ENCODE results near the gene MAP4K4. TPM values are rescaled to one million over a fixed set of nuclear protein-coding genes. Genes with fewer than 3 reads are reported as not detected.

The MAP4K4 gene
- 165 and 168 TPM in 2 replicates for total RNA-seq

DNA sequence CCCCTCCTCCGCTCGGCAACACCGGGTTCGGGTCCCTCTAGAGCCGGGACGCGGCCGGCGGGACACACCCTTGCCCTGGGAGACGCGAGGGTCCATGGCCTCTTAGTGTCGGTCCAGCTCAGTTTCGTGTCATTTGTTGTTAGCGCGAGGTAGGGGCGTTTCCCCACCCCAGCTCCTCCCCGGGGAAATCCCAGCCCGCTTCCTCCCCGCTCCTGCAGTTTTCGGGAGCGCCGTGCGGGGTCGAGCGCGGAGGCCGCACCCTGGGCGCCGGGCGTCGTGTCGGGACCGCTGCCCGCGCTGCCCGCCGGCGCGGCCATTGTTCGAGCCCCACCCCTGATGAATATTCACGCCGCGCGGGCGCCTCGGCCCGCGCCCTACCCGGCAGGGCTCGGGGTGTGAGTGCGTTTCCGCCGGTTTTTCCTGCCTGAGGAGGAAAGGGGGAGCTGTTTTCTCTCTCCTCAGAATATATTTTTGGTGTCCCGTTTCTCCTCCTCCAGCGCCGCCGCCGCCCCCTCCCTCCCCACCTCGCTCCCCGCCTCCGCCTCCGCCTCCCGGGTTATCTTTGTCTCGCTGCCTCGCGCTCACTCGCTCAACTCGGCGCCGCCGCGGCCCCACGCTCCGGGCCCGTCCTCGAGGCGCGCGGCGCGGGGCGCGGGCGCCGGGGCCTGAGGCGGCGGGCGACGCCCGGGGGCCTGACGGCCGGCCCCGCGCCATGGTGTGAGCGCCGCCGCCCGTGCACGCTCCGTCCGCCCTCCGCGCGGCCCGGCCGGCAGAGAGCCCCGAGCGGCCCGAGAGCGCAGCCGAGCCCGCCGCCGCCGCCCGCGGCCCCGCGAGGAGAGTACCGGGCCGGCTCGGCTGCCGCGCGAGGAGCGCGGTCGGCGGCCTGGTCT lies at the start of gene MAP4K4:
MAP4K4 (plus strand) TSS at position 584 of the 890 bp plus-strand sequence. CDS start 374 bp downstream, outside the sequence.

Other genes starting within 250 kb of the MAP4K4 start
- gene RFX8, start 222.6 kb upstream of the MAP4K4 start, total RNA-seq, result 0.34 TPM in 1 of 2 replicates, not detected in the other

Data from cardiac ventricle fibroblast (primary cell).